H9 (cell line): Measurements from ENCODE around the gene PLCXD3. TPM values are rescaled to one million over a fixed set of nuclear protein-coding genes. Genes with fewer than 3 reads are reported as not detected.

Experiments used
- DNase-seq: peaks from one replicate; pipeline ENCODE4 v3.0.0-alpha.2; 2017
- H2AFZ ChIP-seq: one replicate; pipeline ENCODE4 v1.6.1; 2013; ENCODE audit warnings: mild to moderate bottlenecking, low read length, control low read depth, moderate library complexity
- H2AK5ac ChIP-seq: 2 replicates; pipeline ENCODE4 v1.6.1; 2013; ENCODE audit warnings: low read length, control low read depth, mixed read lengths; ENCODE audit not compliant: insufficient read length
- H2BK120ac ChIP-seq: one replicate; pipeline ENCODE4 v1.6.1; 2013; ENCODE audit warnings: low read depth, mild to moderate bottlenecking, low read length, control low read depth, inconsistent platforms; ENCODE audit not compliant: poor library complexity, severe bottlenecking
- H2BK12ac ChIP-seq: 2 replicates; pipeline ENCODE4 v1.6.1; 2013; ENCODE audit warnings: low read length, control low read depth, mixed read lengths, low read depth; ENCODE audit not compliant: insufficient read length
- H2BK15ac ChIP-seq: 2 replicates; pipeline ENCODE4 v1.6.1; 2013; ENCODE audit warnings: low read depth, low read length, control low read depth
- H2BK20ac ChIP-seq: one replicate; pipeline ENCODE4 v1.6.1; 2013; ENCODE audit warnings: low read depth, mild to moderate bottlenecking, low read length, control low read depth, inconsistent platforms; ENCODE audit not compliant: poor library complexity, severe bottlenecking
- H2BK5ac ChIP-seq: 2 replicates; pipeline ENCODE4 v1.6.1; 2013; ENCODE audit warnings: low read length, control low read depth, mixed read lengths; ENCODE audit not compliant: insufficient read length
- H3K14ac ChIP-seq: 2 replicates; pipeline ENCODE4 v1.6.1; 2013; ENCODE audit warnings: low read length, control low read depth; ENCODE audit not compliant: insufficient read depth
- H3K18ac ChIP-seq: 2 replicates; pipeline ENCODE4 v1.6.1; 2013; ENCODE audit warnings: low read depth, mild to moderate bottlenecking, mixed read lengths, low read length, control low read depth; ENCODE audit not compliant: insufficient read length
- H3K23ac ChIP-seq: 2 replicates; pipeline ENCODE4 v1.6.1; 2013; ENCODE audit warnings: low read length, control low read depth, mixed read lengths, low read depth; ENCODE audit not compliant: insufficient read length
- H3K23me2 ChIP-seq: 2 replicates; pipeline ENCODE4 v1.6.1; 2013; ENCODE audit warnings: low read depth, mild to moderate bottlenecking, mixed read lengths, low read length, control low read depth; ENCODE audit not compliant: insufficient read length, poor library complexity, severe bottlenecking
- H3K27ac ChIP-seq: 2 replicates; pipeline ENCODE4 v1.5.1; 2013; ENCODE audit warnings: low read length, control low read depth, mixed read lengths, low read depth; ENCODE audit not compliant: insufficient read length
- H3K27me3 ChIP-seq: 2 replicates; pipeline ENCODE4 v1.6.1; 2013; ENCODE audit warnings: low read length, control low read depth, inconsistent platforms; ENCODE audit not compliant: insufficient read depth
- H3K4ac ChIP-seq: 2 replicates; pipeline ENCODE4 v1.6.1; 2013; ENCODE audit warnings: low read depth, mild to moderate bottlenecking, control low read depth, inconsistent platforms, low read length, moderate library complexity
- H3K4me1 ChIP-seq: 2 replicates; pipeline ENCODE4 v1.6.1; 2013; ENCODE audit warnings: low read length, control low read depth, inconsistent platforms; ENCODE audit not compliant: insufficient read depth
- H3K4me2 ChIP-seq: 2 replicates; pipeline ENCODE4 v1.6.1; 2013; ENCODE audit warnings: low read length, control low read depth, mixed read lengths; ENCODE audit not compliant: insufficient read length, insufficient read depth
- H3K56ac ChIP-seq: 2 replicates; pipeline ENCODE4 v1.6.1; 2013; ENCODE audit warnings: low read depth, mild to moderate bottlenecking, mixed read lengths, low read length, control low read depth; ENCODE audit not compliant: insufficient read length
- H3K79me1 ChIP-seq: 2 replicates; pipeline ENCODE4 v1.6.1; 2013; ENCODE audit warnings: low read depth, mild to moderate bottlenecking, moderate library complexity, low read length, control low read depth, inconsistent platforms; ENCODE audit not compliant: insufficient read depth, poor library complexity, severe bottlenecking
- H3K79me2 ChIP-seq: 2 replicates; pipeline ENCODE4 v1.6.1; 2013; ENCODE audit warnings: low read length, control low read depth, inconsistent platforms; ENCODE audit not compliant: insufficient read depth
- H3K9ac ChIP-seq: 2 replicates; pipeline ENCODE4 v1.6.1; 2013; ENCODE audit warnings: low read length, control low read depth, mixed read lengths; ENCODE audit not compliant: insufficient read length; ENCODE audit errors: extremely low read depth
- H3K9me3 ChIP-seq: one replicate; pipeline ENCODE4 v1.6.1; 2013; ENCODE audit warnings: low read depth, low read length, inconsistent platforms; ENCODE audit not compliant: control insufficient read depth
- H3T11ph ChIP-seq: one replicate; pipeline ENCODE4 v1.6.1; 2013; ENCODE audit warnings: mild to moderate bottlenecking, low read length, control low read depth, inconsistent platforms
- H4K20me1 ChIP-seq: one replicate; pipeline ENCODE4 v1.6.1; 2013; ENCODE audit not compliant: control insufficient read depth, insufficient read length, insufficient read depth
- H4K5ac ChIP-seq: 2 replicates; pipeline ENCODE4 v1.6.1; 2013; ENCODE audit warnings: low read depth, mild to moderate bottlenecking, mixed read lengths, low read length, control low read depth; ENCODE audit not compliant: insufficient read length
- H4K8ac ChIP-seq: replicated peaks from 2 replicates; pipeline ENCODE4 v1.6.1; 2013; ENCODE audit warnings: low read length, control low read depth, mixed read lengths, low read depth; ENCODE audit not compliant: insufficient read length
- H4K91ac ChIP-seq: 2 replicates; pipeline ENCODE4 v1.6.1; 2013; ENCODE audit warnings: low read depth, mild to moderate bottlenecking, moderate library complexity, mixed read lengths, low read length, control low read depth; ENCODE audit not compliant: insufficient read length
- H3K27ac Mint-ChIP-seq, 3 experiments: 2 replicates in 2 of 3; 3 replicates in 1 of 3; pipeline ENCODE4 v1.8.0; 2020 to 2021; ENCODE audit warnings: mixed read lengths in 3 of 3, mild to moderate bottlenecking in 1 of 3, moderate library complexity in 1 of 3
- H3K27me3 Mint-ChIP-seq: 2 replicates; pipeline ENCODE4 v1.8.0; 2021; ENCODE audit warnings: low read depth, mild to moderate bottlenecking, moderate library complexity, mixed read lengths
- H3K36me3 Mint-ChIP-seq, 3 experiments: 2 replicates in 2 of 3; 3 replicates in 1 of 3; pipeline ENCODE4 v1.8.0; 2020 to 2021; ENCODE audit warnings: low read depth in 3 of 3, mixed read lengths in 3 of 3; ENCODE audit not compliant: insufficient read depth in 1 of 3
- H3K4me1 Mint-ChIP-seq, 2 experiments: 2 replicates each; pipeline ENCODE4 v1.8.0; 2020; ENCODE audit warnings: mixed read lengths in 2 of 2
- H3K4me3 Mint-ChIP-seq, 2 experiments: 2 replicates in 1 of 2; 3 replicates in 1 of 2; pipeline ENCODE4 v1.8.0; 2020 to 2021; ENCODE audit warnings: mild to moderate bottlenecking in 2 of 2, mixed read lengths in 2 of 2, moderate library complexity in 1 of 2
- H3K9me3 Mint-ChIP-seq, 2 experiments: 2 replicates in 1 of 2; 3 replicates in 1 of 2; pipeline ENCODE4 v1.8.0; 2020; ENCODE audit warnings: mild to moderate bottlenecking in 2 of 2, mixed read lengths in 2 of 2, moderate library complexity in 1 of 2
- WGBS: extraction: QIAGEN DNeasy Blood & Tissue Kit; methylation state at CpG from one replicate; pipeline ENCODE4 v1.1.7; 2013; ENCODE audit warnings: missing lambda C conversion rate, low lambda C conversion rate, mixed read lengths; ENCODE audit not compliant: insufficient read length; ENCODE audit errors: extremely low coverage; 5-methylcytosine and 5-hydroxymethylcytosine counted together
- total RNA-seq: library from RNA; stranded (reverse); gene quantifications from 2 replicates; pipeline ENCODE4 v1.2.1, GENCODE V29; 2021
- TF ChIP-seq, protein P1 (sequence below): fragments of 200-600 bp; sonication (generic); conservative IDR thresholded peaks from 3 replicates; pipeline ENCODE4 v1.8.0; 2021; ENCODE audit warnings: antibody characterized with exemption, mild to moderate bottlenecking

Gene PLCXD3
- total RNA-seq, 1 experiment from 2014 or later, result not detected

DNA sequence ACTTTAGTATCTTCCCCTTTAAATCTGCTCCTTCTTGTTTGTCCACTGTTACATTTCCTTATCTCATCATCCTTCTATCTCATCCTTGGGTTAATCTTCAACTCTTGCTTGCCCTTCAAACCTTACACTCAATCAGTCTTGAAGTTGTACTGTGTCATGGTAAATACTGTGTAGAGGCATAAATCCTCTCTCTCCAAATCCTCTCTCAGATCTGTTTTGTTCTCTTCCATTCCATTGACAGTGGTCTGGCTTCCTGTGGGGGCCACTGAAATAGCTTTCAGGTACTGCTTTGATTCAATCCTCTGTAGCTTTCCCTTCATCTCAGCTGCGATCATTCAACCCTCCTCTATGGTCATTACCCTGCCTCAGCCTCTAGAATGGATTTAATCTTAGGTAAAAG lies 104.0 kb downstream of the PLCXD3 start:
- Histone ChIP-seq H3K27ac (no peak overlapping the region), H3T11ph (no peak overlapping the region), H2BK12ac (no peak overlapping the region), H3K4me1 (no peaks in the 10 kb centered on the region), H4K91ac (no peak overlapping the region), H3K18ac (no peak overlapping the region), H3K56ac (no peak overlapping the region), H2AFZ (no peak overlapping the region), H2BK5ac (no peak overlapping the region), H2AK5ac (no peak overlapping the region), H3K79me1 (no peaks in the 10 kb centered on the region), H3K14ac (no peak overlapping the region), H4K5ac (no peak overlapping the region), H2BK120ac (no peak overlapping the region), H3K79me2 (no peaks in the 10 kb centered on the region), H4K20me1 (no peaks in the 10 kb centered on the region), H3K9ac (no peak overlapping the region), H2BK15ac (no peak overlapping the region), H3K4me2 (no peak overlapping the region), H3K27me3 (no peaks in the 10 kb centered on the region), H3K23me2 (no peaks in the 10 kb centered on the region), H3K9me3 (no peaks in the 10 kb centered on the region), H3K23ac (no peak overlapping the region), H3K4ac (no peak overlapping the region), H4K8ac (no peak overlapping the region), H2BK20ac (no peak overlapping the region)
- DNase-seq, result no peak
- H3K9me3 Mint-ChIP-seq, result no peaks in the 10 kb centered on the region
- no peak overlapping the region for H3K4me3 Mint-ChIP-seq
- H3K27ac Mint-ChIP-seq, result no peak overlapping the region
- H3K36me3 Mint-ChIP-seq, result no peaks in the 10 kb centered on the region
- H3K27me3 Mint-ChIP-seq, result no peaks in the 10 kb centered on the region
- TF ChIP-seq, protein P1, sequence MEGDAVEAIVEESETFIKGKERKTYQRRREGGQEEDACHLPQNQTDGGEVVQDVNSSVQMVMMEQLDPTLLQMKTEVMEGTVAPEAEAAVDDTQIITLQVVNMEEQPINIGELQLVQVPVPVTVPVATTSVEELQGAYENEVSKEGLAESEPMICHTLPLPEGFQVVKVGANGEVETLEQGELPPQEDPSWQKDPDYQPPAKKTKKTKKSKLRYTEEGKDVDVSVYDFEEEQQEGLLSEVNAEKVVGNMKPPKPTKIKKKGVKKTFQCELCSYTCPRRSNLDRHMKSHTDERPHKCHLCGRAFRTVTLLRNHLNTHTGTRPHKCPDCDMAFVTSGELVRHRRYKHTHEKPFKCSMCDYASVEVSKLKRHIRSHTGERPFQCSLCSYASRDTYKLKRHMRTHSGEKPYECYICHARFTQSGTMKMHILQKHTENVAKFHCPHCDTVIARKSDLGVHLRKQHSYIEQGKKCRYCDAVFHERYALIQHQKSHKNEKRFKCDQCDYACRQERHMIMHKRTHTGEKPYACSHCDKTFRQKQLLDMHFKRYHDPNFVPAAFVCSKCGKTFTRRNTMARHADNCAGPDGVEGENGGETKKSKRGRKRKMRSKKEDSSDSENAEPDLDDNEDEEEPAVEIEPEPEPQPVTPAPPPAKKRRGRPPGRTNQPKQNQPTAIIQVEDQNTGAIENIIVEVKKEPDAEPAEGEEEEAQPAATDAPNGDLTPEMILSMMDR, result no peak
- peaks cover 0 to 3% of the 10 kb centered on the region in 2 experiments; a peak in 1 of 4 replicates for H3K4me1 Mint-ChIP-seq
- no CpG with 5 or more reads among the region's 1 CpG for WGBS
